Sigmoid colon (tissue), 4 donors: ENCODE results near the gene CDH13.

ENCODE experiments used
- EP300 ChIP-seq, 4 donors: sonication (generic); formaldehyde crosslinking; IDR thresholded peaks; one replicate each; pipeline ENCODE4 v1.6.1; 2017; ENCODE audit warnings: antibody characterized with exemption in 4 of 4
- POLR2A ChIP-seq, 2 donors: fragments of 450-650 bp; IDR thresholded peaks; one replicate each; pipeline ENCODE4 v1.6.1; 2016; ENCODE audit warnings: antibody characterized with exemption in 2 of 2, mild to moderate bottlenecking in 2 of 2, moderate library complexity in 2 of 2
- POLR2AphosphoS5 ChIP-seq, 4 donors: sonication (generic); formaldehyde crosslinking; IDR thresholded peaks; one replicate each; pipeline ENCODE4 v1.6.1; 2017; ENCODE audit warnings: antibody characterized with exemption in 4 of 4
- TF ChIP-seq, protein P1 (sequence below), 4 experiments: fragments of 450-650 bp in 3 of 4; fragments of 200-600 bp in 1 of 4; IDR thresholded peaks; one replicate each; pipeline ENCODE4 v1.5.1; 2016 to 2019; ENCODE audit warnings: antibody characterized with exemption in 4 of 4, mild to moderate bottlenecking in 3 of 4, moderate library complexity in 2 of 4

DNA sequence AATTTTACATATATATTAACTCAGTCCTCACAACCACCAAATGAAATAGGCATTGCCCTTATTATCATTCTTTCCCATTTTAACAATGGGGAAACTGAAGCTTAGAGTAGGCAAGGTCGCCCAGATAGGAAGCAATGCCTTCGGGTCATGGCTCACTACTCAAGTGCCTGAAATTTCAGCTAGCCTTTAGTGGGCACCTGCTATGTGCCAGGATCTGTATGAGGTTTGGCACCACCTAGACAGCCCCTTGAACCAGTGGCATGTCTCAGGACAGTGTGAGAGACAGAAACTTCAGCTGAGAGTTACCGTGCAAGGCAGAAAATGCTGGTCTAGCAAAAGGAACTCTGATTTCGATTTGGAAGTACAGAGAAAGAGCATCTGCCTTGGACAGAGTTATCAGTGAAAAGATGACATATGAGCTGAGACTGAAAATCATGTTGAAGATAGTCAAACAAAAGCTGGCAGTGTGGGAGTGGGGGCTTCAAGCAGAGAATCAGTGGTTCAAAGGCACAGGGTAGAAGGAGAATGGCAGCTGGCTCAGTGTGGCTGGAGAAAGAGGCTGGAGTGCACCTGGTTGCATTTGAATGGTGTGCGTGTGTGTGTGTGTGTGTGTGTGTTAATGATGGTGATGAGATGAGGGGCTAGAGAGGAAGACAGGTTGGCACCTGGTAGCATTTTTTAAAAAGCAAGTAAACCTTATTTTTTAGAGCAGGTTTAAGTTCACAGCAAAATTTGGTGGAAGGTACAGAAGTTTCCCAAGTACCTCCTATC is 29.1 kb downstream of the CDH13 start:
- TF ChIP-seq, protein P1, sequence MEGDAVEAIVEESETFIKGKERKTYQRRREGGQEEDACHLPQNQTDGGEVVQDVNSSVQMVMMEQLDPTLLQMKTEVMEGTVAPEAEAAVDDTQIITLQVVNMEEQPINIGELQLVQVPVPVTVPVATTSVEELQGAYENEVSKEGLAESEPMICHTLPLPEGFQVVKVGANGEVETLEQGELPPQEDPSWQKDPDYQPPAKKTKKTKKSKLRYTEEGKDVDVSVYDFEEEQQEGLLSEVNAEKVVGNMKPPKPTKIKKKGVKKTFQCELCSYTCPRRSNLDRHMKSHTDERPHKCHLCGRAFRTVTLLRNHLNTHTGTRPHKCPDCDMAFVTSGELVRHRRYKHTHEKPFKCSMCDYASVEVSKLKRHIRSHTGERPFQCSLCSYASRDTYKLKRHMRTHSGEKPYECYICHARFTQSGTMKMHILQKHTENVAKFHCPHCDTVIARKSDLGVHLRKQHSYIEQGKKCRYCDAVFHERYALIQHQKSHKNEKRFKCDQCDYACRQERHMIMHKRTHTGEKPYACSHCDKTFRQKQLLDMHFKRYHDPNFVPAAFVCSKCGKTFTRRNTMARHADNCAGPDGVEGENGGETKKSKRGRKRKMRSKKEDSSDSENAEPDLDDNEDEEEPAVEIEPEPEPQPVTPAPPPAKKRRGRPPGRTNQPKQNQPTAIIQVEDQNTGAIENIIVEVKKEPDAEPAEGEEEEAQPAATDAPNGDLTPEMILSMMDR (IDR thresholded peaks at IDR 0.05), result no peak
- TF ChIP-seq POLR2A (IDR thresholded peaks at IDR 0.05) (no peak), EP300 (IDR thresholded peaks at IDR 0.05) (no peak), POLR2AphosphoS5 (IDR thresholded peaks at IDR 0.05) (no peak)
